GM19025 (cell line): ENCODE data around the gene ZNF775.
"Not testable (repeated sequence)": the region's sequence is repeated elsewhere in the genome, so short reads cannot be mapped to it uniquely, and the experiment has no call there.

Experiments
- ATAC-seq: cut with Tn5 transposase; IDR thresholded peaks from one replicate; pipeline ENCODE4 v1.9.1; 2021; ENCODE audit warnings: mild to moderate bottlenecking, low read depth, moderate library complexity; ENCODE audit not compliant: unreplicated experiment

The ZNF775 gene

GRCh38 chr7:150380463-150380862 is 1.3 kb downstream of the ZNF775 start:
- no peak for ATAC-seq

- ATAC-seq, result no peak
These were observed 2.0 kb downstream of the ZNF775 start for GRCh38 chr7:150381096-150381495.

- no peak for ATAC-seq
These were observed 2.6 kb downstream of the ZNF775 start for GRCh38 chr7:150381785-150382122.

GRCh38 chr7:150382123-150382843 is 3.2 kb downstream of the ZNF775 start:
- no peak for ATAC-seq

GRCh38 chr7:150382844-150383225 is 3.7 kb downstream of the ZNF775 start:
- no peak for ATAC-seq

- ATAC-seq, result no peak
These were observed 4.7 kb downstream of the ZNF775 start for GRCh38 chr7:150383710-150384397.

GRCh38 chr7:150384406-150385301 is 5.5 kb downstream of the ZNF775 start:
- no peak for ATAC-seq

GRCh38 chr7:150385302-150385723 is 6.2 kb downstream of the ZNF775 start:
- no peak for ATAC-seq

GRCh38 chr7:150385884-150386283 is 6.8 kb downstream of the ZNF775 start:
- ATAC-seq, result not testable (repeated sequence)

- no peak for ATAC-seq
These were observed 9.2 kb downstream of the ZNF775 start for GRCh38 chr7:150388306-150388705.

GRCh38 chr7:150388709-150389531 is 9.8 kb downstream of the ZNF775 start:
- ATAC-seq, result no peak

- no peak for ATAC-seq
These were observed 10.3 kb downstream of the ZNF775 start for GRCh38 chr7:150389532-150389816.

- no peak for ATAC-seq
These were observed 11.1 kb downstream of the ZNF775 start for GRCh38 chr7:150390205-150390604.

GRCh38 chr7:150393325-150393724 is 14.2 kb downstream of the ZNF775 start:
- ATAC-seq, result no peak

GRCh38 chr7:150396426-150396825 is 17.3 kb downstream of the ZNF775 start:
- no peak for ATAC-seq

- no peak for ATAC-seq
These were observed 17.7 kb downstream of the ZNF775 start for GRCh38 chr7:150396851-150397260.

GRCh38 chr7:150397346-150398107 is 18.4 kb downstream of the ZNF775 start:
- no peak for ATAC-seq

GRCh38 chr7:150398108-150398964 is 19.2 kb downstream of the ZNF775 start:
- no peak for ATAC-seq

- no peak for ATAC-seq
These were observed 19.8 kb downstream of the ZNF775 start for GRCh38 chr7:150398965-150399320.
